ENCODE measurements around the gene GALNT13.

Gene GALNT13

GRCh38 chr2:154495455-154495868, 623.7 kb downstream of the GALNT13 start:
- no peak for DNase-seq

GRCh38 chr2:154497019-154497418, 625.3 kb downstream of the GALNT13 start:
- no peak for DNase-seq

All from amniotic stem cell (primary cell).